CD1c-positive myeloid dendritic cell (primary cell): ENCODE results near the gene TUBGCP4.

ENCODE experiments used
- DNase-seq: peaks from one replicate; pipeline ENCODE4 v3.0.0-alpha.2; 2016; ENCODE audit errors: extremely low spot score

The TUBGCP4 gene

GRCh38 chr15:43403616-43404015, 32.7 kb downstream of the TUBGCP4 start:
- DNase-seq = no peak

- DNase-seq = no peak
Observed at GRCh38 chr15:43404130-43404529, 33.2 kb downstream of the TUBGCP4 start.

GRCh38 chr15:43406189-43406588, 35.3 kb downstream of the TUBGCP4 start:
- no peak for DNase-seq

GRCh38 chr15:43406808-43407207, 35.9 kb downstream of the TUBGCP4 start:
- no peak for DNase-seq

GRCh38 chr15:43408789-43409188, 37.9 kb downstream of the TUBGCP4 start:
- no peak for DNase-seq

GRCh38 chr15:43410572-43411214, 39.8 kb downstream of the TUBGCP4 start:
- no peak for DNase-seq

GRCh38 chr15:43412096-43412495, 41.2 kb downstream of the TUBGCP4 start:
- no peak for DNase-seq

GRCh38 chr15:43414196-43414595, 43.3 kb downstream of the TUBGCP4 start:
- no peak for DNase-seq

- no peak for DNase-seq
Observed at GRCh38 chr15:43420435-43420834, 49.5 kb downstream of the TUBGCP4 start.

- no peak for DNase-seq
Observed at GRCh38 chr15:43420876-43421275, 50.0 kb downstream of the TUBGCP4 start.

- no peak for DNase-seq
Observed at GRCh38 chr15:43423793-43424192, 52.9 kb downstream of the TUBGCP4 start.

GRCh38 chr15:43429687-43430086, 58.8 kb downstream of the TUBGCP4 start:
- DNase-seq = no peak

GRCh38 chr15:43433165-43433564, 62.3 kb downstream of the TUBGCP4 start:
- no peak for DNase-seq

- no peak for DNase-seq
Observed at GRCh38 chr15:43433661-43434303, 62.9 kb downstream of the TUBGCP4 start.

- DNase-seq = no peak
Observed at GRCh38 chr15:43434446-43434845, 63.5 kb downstream of the TUBGCP4 start.

- DNase-seq = no peak
Observed at GRCh38 chr15:43436395-43436794, 65.5 kb downstream of the TUBGCP4 start.

- no peak for DNase-seq
Observed at GRCh38 chr15:43439268-43439667, 68.4 kb downstream of the TUBGCP4 start.

GRCh38 chr15:43440721-43441281, 69.9 kb downstream of the TUBGCP4 start:
- DNase-seq = peak; percentile 85

- DNase-seq = no peak
Observed at GRCh38 chr15:43441316-43441715, 70.4 kb downstream of the TUBGCP4 start.

GRCh38 chr15:43446344-43446743, 75.4 kb downstream of the TUBGCP4 start:
- no peak for DNase-seq

- peak; percentile 65 for DNase-seq
Observed at GRCh38 chr15:43449981-43450380, 79.1 kb downstream of the TUBGCP4 start.
